K562 (cell line): ENCODE data around the gene CDSN. TPM values are rescaled to one million over a fixed set of nuclear protein-coding genes. Genes with fewer than 3 reads are reported as not detected.

Source experiments
- AFF1 ChIP-seq, 2 experiments: fragments of 450-650 bp; IDR thresholded peaks; 2 replicates each; pipeline ENCODE4 v1.6.1; 2018; ENCODE audit warnings: mild to moderate bottlenecking in 2 of 2, low read depth in 1 of 2; ENCODE audit not compliant: partially characterized antibody in 2 of 2
- PCBP2 ChIP-seq: fragments of 200-400 bp; formaldehyde crosslinking; IDR thresholded peaks from 2 replicates; pipeline ENCODE4 v1.6.1; 2018; ENCODE audit warnings: low read length, low read depth, mild to moderate bottlenecking, moderate library complexity; ENCODE audit not compliant: poor library complexity, severe bottlenecking
- RNF2 ChIP-seq: sonication (generic); IDR thresholded peaks from 2 replicates; pipeline ENCODE4 v1.6.1; 2016
- ZNF174 ChIP-seq: fragments of 250-450 bp; sonication (Bioruptor Pico); IDR thresholded peaks from 2 replicates; pipeline ENCODE4 v1.4.0; 2020; ENCODE audit warnings: mild to moderate bottlenecking
- ZNF584 ChIP-seq: fragments of 200-800 bp; sonication (Bioruptor generic); IDR thresholded peaks from 2 replicates; pipeline ENCODE4 v1.6.1; 2016; ENCODE audit warnings: low read depth, mild to moderate bottlenecking, missing genetic modification characterization, missing compliant biosample characterization
- ZNF79 ChIP-seq: fragments of 250-450 bp; sonication (Bioruptor Pico); IDR thresholded peaks from 2 replicates; pipeline ENCODE4 v1.4.0; 2020; ENCODE audit warnings: low read depth, mild to moderate bottlenecking, moderate library complexity
- polyA plus RNA-seq, 8 experiments: library from polyadenylated mRNA; depleted of rRNA in 4 of 8; stranded (reverse) in 5 of 8; unstranded in 3 of 8; fragments of >200 nt; fragmentation: Nextera tagmentation in 2 of 8; fragmentation: Illumina TruSeq in 1 of 8; extraction: Ambion mirVana in 2 of 8; extraction: Trizol in 1 of 8; gene quantifications; 2 replicates each; pipeline versions ENCODE4 v1.2.1 to v1.2.3, GENCODE V29; 2011 to 2014; ENCODE audit warnings: inconsistent platforms in 1 of 8, missing spikeins in 1 of 8
- total RNA-seq, 7 experiments: library from RNA; depleted of rRNA in 6 of 7; stranded (reverse); fragments of >200 nt in 6 of 7; fragmentation: Illumina TruSeq in 2 of 7; extraction: Trizol in 2 of 7; gene quantifications; 2 replicates each; pipeline versions ENCODE4 v1.2.1 to v1.2.3, GENCODE V29; 2011 to 2021; ENCODE audit warnings: low replicate concordance in 1 of 7
- TF ChIP-seq, protein P1 (sequence below): fragments of 200-400 bp; formaldehyde crosslinking; IDR thresholded peaks from 2 replicates; pipeline ENCODE4 v1.6.1; 2017; ENCODE audit warnings: mild to moderate bottlenecking, low read depth, low read length, moderate library complexity
- TF ChIP-seq, protein P2 (sequence below): IDR thresholded peaks from 2 replicates; pipeline ENCODE4 v1.6.1; 2011; ENCODE audit not compliant: insufficient read length; ENCODE audit errors: extremely low read depth

The CDSN gene
- total and polyA plus RNA-seq, 9 of the 15 experiments (the other 6 are each of a cell fraction or from before 2014, with no cell fraction given), result not detected

- TF ChIP-seq, protein P1, sequence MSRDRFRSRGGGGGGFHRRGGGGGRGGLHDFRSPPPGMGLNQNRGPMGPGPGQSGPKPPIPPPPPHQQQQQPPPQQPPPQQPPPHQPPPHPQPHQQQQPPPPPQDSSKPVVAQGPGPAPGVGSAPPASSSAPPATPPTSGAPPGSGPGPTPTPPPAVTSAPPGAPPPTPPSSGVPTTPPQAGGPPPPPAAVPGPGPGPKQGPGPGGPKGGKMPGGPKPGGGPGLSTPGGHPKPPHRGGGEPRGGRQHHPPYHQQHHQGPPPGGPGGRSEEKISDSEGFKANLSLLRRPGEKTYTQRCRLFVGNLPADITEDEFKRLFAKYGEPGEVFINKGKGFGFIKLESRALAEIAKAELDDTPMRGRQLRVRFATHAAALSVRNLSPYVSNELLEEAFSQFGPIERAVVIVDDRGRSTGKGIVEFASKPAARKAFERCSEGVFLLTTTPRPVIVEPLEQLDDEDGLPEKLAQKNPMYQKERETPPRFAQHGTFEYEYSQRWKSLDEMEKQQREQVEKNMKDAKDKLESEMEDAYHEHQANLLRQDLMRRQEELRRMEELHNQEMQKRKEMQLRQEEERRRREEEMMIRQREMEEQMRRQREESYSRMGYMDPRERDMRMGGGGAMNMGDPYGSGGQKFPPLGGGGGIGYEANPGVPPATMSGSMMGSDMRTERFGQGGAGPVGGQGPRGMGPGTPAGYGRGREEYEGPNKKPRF, result no peak
- no peak for TF ChIP-seq RNF2
- TF ChIP-seq, protein P2, sequence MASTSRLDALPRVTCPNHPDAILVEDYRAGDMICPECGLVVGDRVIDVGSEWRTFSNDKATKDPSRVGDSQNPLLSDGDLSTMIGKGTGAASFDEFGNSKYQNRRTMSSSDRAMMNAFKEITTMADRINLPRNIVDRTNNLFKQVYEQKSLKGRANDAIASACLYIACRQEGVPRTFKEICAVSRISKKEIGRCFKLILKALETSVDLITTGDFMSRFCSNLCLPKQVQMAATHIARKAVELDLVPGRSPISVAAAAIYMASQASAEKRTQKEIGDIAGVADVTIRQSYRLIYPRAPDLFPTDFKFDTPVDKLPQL, result no peak
- TF ChIP-seq ZNF174 (CRISPR knock-in tag), result no peak
- TF ChIP-seq PCBP2, result no peak
- no peak for TF ChIP-seq ZNF584
- TF ChIP-seq AFF1 (IDR thresholded peaks at IDR 0.05; ENCODE audit: low read depth in 1 of 2, partially characterized antibody in 2 of 2), result no peak
- no peak for TF ChIP-seq ZNF79 (CRISPR knock-in tag)
Measured at GRCh38 chr6:31068669-31069340, 51.4 kb downstream of the CDSN start (continued).
